T-cell (primary cell): ENCODE measurements around the gene NAA60. TPM values are rescaled to one million over a fixed set of nuclear protein-coding genes. Genes with fewer than 3 reads are reported as not detected.

Source experiments
- ATAC-seq, 4 experiments: fragments of 200-7000 bp in 3 of 4; fragments of 150-1000 bp in 1 of 4; cut with Tn5 transposase; replicated peaks in 1 of 4; 1 replicate in 3 of 4; 2 replicates in 1 of 4; pipeline ENCODE4 v1.10.0; 2021; ENCODE audit warnings: moderate library complexity in 3 of 4, mild to moderate bottlenecking in 2 of 4, moderate number of reproducible peaks in 1 of 4
- CTCF ChIA-PET, 2 donors: fragments of 300-600 bp; sonication (Branson Sonifier 250); formaldehyde crosslinking; loops; one replicate each; lab custom pipeline; 2022; ENCODE audit warnings: antibody characterized with exemption in 2 of 2; lab: Charles Lee
- POLR2A ChIA-PET, 2 donors: fragments of 300-600 bp; sonication (Branson Sonifier 250); formaldehyde crosslinking; loops; one replicate each; lab custom pipeline; 2022; ENCODE audit warnings: antibody characterized with exemption in 2 of 2; lab: Charles Lee
- DNase-seq, 35 experiments: peaks; one replicate each; pipeline versions ENCODE4 v3.0.0 to v3.0.0-alpha.2; 2013 to 2023
- H3K27ac ChIP-seq: one replicate; pipeline ENCODE4 v1.5.1; 2013; ENCODE audit warnings: low read length
- H3K27me3 ChIP-seq, 2 experiments: replicated peaks in 1 of 2; 1 replicate in 1 of 2; 2 replicates in 1 of 2; pipeline versions ENCODE4 v1.6.1 to v1.7.0; 2013; ENCODE audit warnings: low read length in 1 of 2, mixed read lengths in 1 of 2; ENCODE audit not compliant: control insufficient read depth in 2 of 2, insufficient read depth in 2 of 2; ENCODE audit errors: extremely low read depth in 1 of 2
- H3K36me3 ChIP-seq, 2 donors: 1 replicate in 1 of 2; 2 replicates in 1 of 2; pipeline versions ENCODE4 v1.6.1 to v1.7.0; 2013; ENCODE audit warnings: low read length in 1 of 2; ENCODE audit not compliant: control insufficient read depth in 2 of 2, insufficient read depth in 1 of 2; ENCODE audit errors: extremely low read depth in 1 of 2
- H3K4me1 ChIP-seq, 2 experiments: 1 replicate in 1 of 2; 2 replicates in 1 of 2; pipeline versions ENCODE4 v1.6.1 to v1.7.0; 2013; ENCODE audit warnings: low read length in 2 of 2, mixed read lengths in 1 of 2; ENCODE audit not compliant: insufficient read depth in 2 of 2, control insufficient read depth in 1 of 2; ENCODE audit errors: extremely low read depth in 1 of 2
- H3K4me3 ChIP-seq, 2 donors: 1 replicate in 1 of 2; 2 replicates in 1 of 2; pipeline versions ENCODE4 v1.5.1 to v1.7.0; 2013; ENCODE audit warnings: mild to moderate bottlenecking in 2 of 2, low read length in 1 of 2, moderate library complexity in 1 of 2; ENCODE audit not compliant: control insufficient read depth in 1 of 2; ENCODE audit errors: extremely low read depth in 1 of 2
- H3K9me3 ChIP-seq: 2 replicates; pipeline ENCODE4 v1.7.0; 2013
- H3K27ac Mint-ChIP-seq, 2 donors: one replicate each; pipeline ENCODE4 v1.8.0; 2020 to 2021; ENCODE audit warnings: mild to moderate bottlenecking in 2 of 2, mixed read lengths in 2 of 2
- H3K27me3 Mint-ChIP-seq, 2 donors: one replicate each; pipeline ENCODE4 v1.8.0; 2021 to 2022; ENCODE audit warnings: mixed read lengths in 2 of 2
- H3K36me3 Mint-ChIP-seq: one replicate; pipeline ENCODE4 v1.8.0; 2021; ENCODE audit warnings: mixed read lengths
- H3K4me1 Mint-ChIP-seq, 3 donors: one replicate each; pipeline ENCODE4 v1.8.0; 2020 to 2022; ENCODE audit warnings: mixed read lengths in 3 of 3, mild to moderate bottlenecking in 1 of 3
- H3K4me3 Mint-ChIP-seq, 3 donors: one replicate each; pipeline ENCODE4 v1.8.0; 2020 to 2022; ENCODE audit warnings: mild to moderate bottlenecking in 3 of 3, mixed read lengths in 3 of 3, moderate library complexity in 3 of 3
- H3K9me3 Mint-ChIP-seq, 3 donors: one replicate each; pipeline ENCODE4 v1.8.0; 2020 to 2022; ENCODE audit warnings: mixed read lengths in 3 of 3
- WGBS: methylation state at CpG from one replicate; pipeline ENCODE4 v1.1.5; 2013; ENCODE audit warnings: missing lambda C conversion rate; ENCODE audit not compliant: insufficient coverage; 5-methylcytosine and 5-hydroxymethylcytosine counted together
- total RNA-seq, 35 experiments: library from RNA in 6 of 35; stranded (reverse) in 6 of 35; fragments of 120-200 nt in 1 of 35; gene quantifications; one replicate each; pipeline versions ENCODE4 v1.2.1 to v1.2.4 and lab custom pipeline; 2013 to 2026

NAA60 gene
- total RNA-seq, 5 donors from 2014 or later (not counting 1 experiment from before 2014, with no cell fraction given) = 40.9 to 67.6 (median 55.6) TPM

GRCh38 chr16:3408561-3409197 lies 34.8 kb upstream of the NAA60 start:
- H3K27me3 Mint-ChIP-seq = no peaks in the 10 kb centered on the region
- WGBS = 98% methylated on average over 6 of the region's 12 CpGs
- peak overlapping the region in 1 of 2 donors; percentile 1 for H3K4me3 ChIP-seq
- peaks cover 18% of the 10 kb centered on the region for H3K9me3 ChIP-seq
- peaks cover 73% of the 10 kb centered on the region for H3K36me3 Mint-ChIP-seq
- no peak for DNase-seq
- no peak overlapping the region for H3K27ac ChIP-seq
- H3K9me3 Mint-ChIP-seq = peaks cover 5 to 45% (median 34%) of the 10 kb centered on the region in 3 donors
- peaks cover 0 to 8% (median 5%) of the 10 kb centered on the region in 3 donors for H3K4me1 Mint-ChIP-seq
- ChIA-PET POLR2A (no interaction called here), CTCF (interaction anchor here in 1 of 2 donors (0.6 kb wide), 1 partner anchor 900 kb away, joined by 5 read pairs; no protein-coding TSS in a partner anchor)
- peaks cover 0 to 3% of the 10 kb centered on the region in 2 experiments for H3K4me1 ChIP-seq
- no peak for ATAC-seq
- H3K27ac Mint-ChIP-seq = no peak overlapping the region
- peaks cover 0 to 1% of the 10 kb centered on the region in 2 experiments for H3K27me3 ChIP-seq
- peaks cover 20 to 51% of the 10 kb centered on the region in 2 donors for H3K36me3 ChIP-seq
- H3K4me3 Mint-ChIP-seq = no peak overlapping the region

DNA sequence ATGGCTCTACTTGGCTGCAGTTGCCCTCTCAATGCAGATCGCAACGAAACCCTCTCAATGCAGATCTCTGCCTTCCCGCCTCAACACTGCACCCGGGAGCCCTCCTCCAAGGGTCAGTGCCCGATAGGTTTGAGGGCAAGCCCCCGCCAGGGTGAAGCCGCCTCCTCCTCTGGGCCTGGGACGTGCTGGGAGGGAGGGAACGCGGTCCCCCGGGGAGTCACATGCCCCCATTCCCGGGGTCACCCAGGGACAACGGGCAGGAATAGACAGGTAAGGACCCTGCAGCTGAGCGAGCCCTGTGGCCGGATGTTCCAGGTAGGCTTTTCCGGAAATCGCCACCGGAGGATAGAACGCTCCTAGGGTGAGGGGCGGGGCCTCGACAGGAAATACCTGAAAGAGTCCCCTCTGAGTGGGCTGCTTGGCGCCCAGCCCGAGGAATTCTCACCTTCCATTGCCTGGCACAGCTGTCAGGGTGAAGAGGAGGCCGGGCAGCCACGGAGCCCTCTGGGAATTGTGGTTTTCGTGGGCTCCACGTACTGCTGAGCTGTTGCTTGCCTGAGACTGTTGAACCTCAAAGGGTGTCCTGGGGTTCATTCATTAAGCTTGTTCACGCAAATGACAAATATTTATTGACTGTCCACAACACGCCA lies 29.6 kb upstream of the NAA60 start:
- 47% methylated on average over 21 of the region's 29 CpGs for WGBS
- Mint-ChIP-seq H3K27ac (no peak overlapping the region), H3K36me3 (peaks cover 26% of the 10 kb centered on the region), H3K27me3 (no peaks in the 10 kb centered on the region), H3K4me3 (no peak overlapping the region), H3K4me1 (no peaks in the 10 kb centered on the region), H3K9me3 (peaks cover 8 to 40% (median 30%) of the 10 kb centered on the region in 3 donors)
- ChIA-PET CTCF (no interaction called here), POLR2A (interaction anchor here in 1 of 2 donors (0.7 kb wide), 1 partner anchor 161 kb away, joined by 3 read pairs; no protein-coding TSS in a partner anchor)
- Histone ChIP-seq H3K9me3 (peaks cover 5% of the 10 kb centered on the region), H3K36me3 (peaks cover 2 to 5% of the 10 kb centered on the region in 2 donors), H3K4me3 (no peak overlapping the region), H3K27ac (no peak overlapping the region), H3K27me3 (peaks cover 0 to 7% of the 10 kb centered on the region in 2 experiments), H3K4me1 (no peaks in the 10 kb centered on the region)
- no peak for ATAC-seq
- DNase-seq = no peak

DNA sequence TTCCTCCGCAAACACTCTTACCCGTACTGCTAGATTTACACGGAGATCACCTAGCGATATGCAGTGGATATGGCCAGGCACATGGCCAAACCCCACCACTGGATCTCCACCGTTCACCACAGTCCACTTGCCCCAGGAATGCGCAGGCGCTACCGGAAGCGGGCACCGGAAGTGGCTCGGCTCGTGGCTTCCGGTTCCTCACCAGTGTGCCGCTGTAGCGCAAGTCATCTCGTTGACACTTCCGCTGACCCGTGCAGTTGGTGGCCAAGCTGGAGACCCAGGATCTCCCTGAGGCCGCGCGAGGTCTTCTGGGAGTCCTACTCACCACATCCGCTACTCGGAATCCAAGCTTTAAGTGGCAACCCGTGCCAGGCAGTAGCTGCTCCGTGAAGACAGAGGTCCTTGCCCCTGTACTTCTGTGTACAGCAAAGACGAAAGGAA lies 11.7 kb upstream of the NAA60 start:
- Mint-ChIP-seq H3K4me1 (peaks cover 12 to 21% (median 16%) of the 10 kb centered on the region in 3 donors), H3K27me3 (peaks cover 0 to 1% of the 10 kb centered on the region in 2 donors), H3K4me3 (peak overlapping the region; percentile 59 to 65 (median 59)), H3K36me3 (peaks cover 35% of the 10 kb centered on the region), H3K27ac (peak overlapping the region in 1 of 2 donors; percentile 61), H3K9me3 (peaks cover 0 to 10% (median 6%) of the 10 kb centered on the region in 3 donors)
- Histone ChIP-seq H3K4me3 (peak overlapping the region in 1 of 2 donors; percentile 6), H3K27me3 (peaks cover 0 to 3% of the 10 kb centered on the region in 2 experiments), H3K36me3 (peaks cover 0 to 5% of the 10 kb centered on the region in 2 donors), H3K27ac (no peak overlapping the region), H3K4me1 (peaks cover 0 to 6% of the 10 kb centered on the region in 2 experiments), H3K9me3 (no peaks in the 10 kb centered on the region)
- ATAC-seq (peak; percentile 69 to 86 (median 79)), DNase-seq (peak; percentile 12 to 62 (median 41))
- CTCF ChIA-PET = interaction anchor here in 1 of 2 donors (1.4 kb wide), 1 partner anchor 31 kb away, joined by 4 read pairs; the partner anchor contains the start of genes ZNF174 and ZSCAN32
- POLR2A ChIA-PET = no interaction called here
- 60% methylated on average over 25 of the region's 26 CpGs for WGBS

DNA sequence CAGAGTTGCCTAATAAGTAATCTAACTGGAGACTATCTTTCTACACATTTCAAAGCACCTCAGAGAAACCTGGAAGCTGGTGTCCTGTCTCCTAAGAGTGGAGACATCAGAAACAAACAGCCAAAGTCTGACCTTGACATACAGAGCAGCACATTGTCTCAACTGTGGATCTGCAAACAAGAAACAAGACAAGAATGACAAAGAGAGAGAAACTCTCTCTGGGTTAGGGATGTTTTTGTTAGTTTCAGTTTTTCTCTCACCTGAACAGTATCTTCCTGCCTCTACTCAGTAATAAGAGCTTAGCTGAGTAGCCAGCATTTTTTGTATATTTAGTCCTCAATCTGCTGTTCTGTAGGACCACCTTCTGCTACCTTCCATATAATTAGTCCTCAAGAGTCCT lies 9.1 kb upstream of the NAA60 start:
- H3K4me3 Mint-ChIP-seq = no peak overlapping the region
- peaks cover 0 to 9% of the 10 kb centered on the region in 2 donors for H3K27me3 Mint-ChIP-seq
- Histone ChIP-seq H3K27me3 (peaks cover 0 to 4% of the 10 kb centered on the region in 2 experiments), H3K9me3 (no peaks in the 10 kb centered on the region), H3K27ac (no peak overlapping the region), H3K4me1 (peaks cover 0 to 6% of the 10 kb centered on the region in 2 experiments), H3K4me3 (no peak overlapping the region), H3K36me3 (peaks cover 0 to 13% of the 10 kb centered on the region in 2 donors)
- peaks cover 15 to 22% (median 16%) of the 10 kb centered on the region in 3 donors for H3K4me1 Mint-ChIP-seq
- no peak for ATAC-seq
- ChIA-PET POLR2A (no interaction called here), CTCF (no interaction called here)
- DNase-seq = no peak
- H3K9me3 Mint-ChIP-seq = peaks cover 1 to 12% (median 6%) of the 10 kb centered on the region in 3 donors
- peak overlapping the region in 1 of 2 donors; percentile 11 for H3K27ac Mint-ChIP-seq
- H3K36me3 Mint-ChIP-seq = peaks cover 48% of the 10 kb centered on the region

- peaks cover 0 to 21% of the 10 kb centered on the region in 2 donors for H3K36me3 ChIP-seq
- WGBS = no CpG with 5 or more reads among the region's 4 CpGs
- no peak overlapping the region for H3K27ac ChIP-seq
- peaks cover 0 to 7% of the 10 kb centered on the region in 2 experiments for H3K27me3 ChIP-seq
- DNase-seq (no peak), ATAC-seq (no peak)
- H3K4me3 Mint-ChIP-seq = no peak overlapping the region
- peaks cover 41% of the 10 kb centered on the region for H3K36me3 Mint-ChIP-seq
- H3K4me1 ChIP-seq = peaks cover 3 to 12% of the 10 kb centered on the region in 2 experiments
- ChIA-PET CTCF (no interaction called here), POLR2A (no interaction called here)
- no peak overlapping the region for H3K4me3 ChIP-seq
- peaks cover 2% of the 10 kb centered on the region for H3K9me3 ChIP-seq
- H3K27me3 Mint-ChIP-seq = peaks cover 0 to 16% of the 10 kb centered on the region in 2 donors
- H3K9me3 Mint-ChIP-seq = peaks cover 4 to 16% (median 8%) of the 10 kb centered on the region in 3 donors
- peaks cover 23 to 34% (median 23%) of the 10 kb centered on the region in 3 donors for H3K4me1 Mint-ChIP-seq
- H3K27ac Mint-ChIP-seq = no peak overlapping the region
These were observed 3.8 kb upstream of the NAA60 start for GRCh38 chr16:3439637-3440036.

- WGBS = 32% methylated on average over 3 of the region's 10 CpGs
- peak in 24 of 35 experiments; percentile 10 to 61 (median 28) for DNase-seq
- H3K27ac Mint-ChIP-seq = peak overlapping the region; percentile 94 to 95
These were observed 530 bp downstream of the NAA60 start for GRCh38 chr16:3444032-3444388.

More at GRCh38 chr16:3444032-3444388, 530 bp downstream of the NAA60 start:
- Histone ChIP-seq H3K4me3 (peak overlapping the region; percentile 54 to 75), H3K27me3 (peaks cover 0 to 4% of the 10 kb centered on the region in 2 experiments), H3K27ac (peak overlapping the region; percentile 76), H3K9me3 (peaks cover 2% of the 10 kb centered on the region), H3K4me1 (peaks cover 5 to 13% of the 10 kb centered on the region in 2 experiments), H3K36me3 (peaks cover 0 to 10% of the 10 kb centered on the region in 2 donors)
- ChIA-PET POLR2A (interaction anchor here (0.5 to 1.2 kb wide), 5 partner anchors 14 to 161 kb away, joined by 3 to 12 read pairs (median 3); partner anchors contain the start of gene ZNF263 (in 1 of the 2)), CTCF (interaction anchor here in 1 of 2 donors (0.9 to 1.6 kb wide), 4 partner anchors 13 to 177 kb away, joined by 3 to 6 read pairs (median 5); partner anchors contain the start of genes ZNF174 and ZSCAN32)
- peaks cover 4 to 16% (median 8%) of the 10 kb centered on the region in 3 donors for H3K9me3 Mint-ChIP-seq
- peaks cover 25% of the 10 kb centered on the region for H3K36me3 Mint-ChIP-seq
- H3K27me3 Mint-ChIP-seq = peaks cover 0 to 8% of the 10 kb centered on the region in 2 donors
- peak; percentile 30 to 50 (median 38) for ATAC-seq
- peak overlapping the region; percentile 92 to 97 (median 97) for H3K4me3 Mint-ChIP-seq
- peaks cover 25 to 43% (median 35%) of the 10 kb centered on the region in 3 donors for H3K4me1 Mint-ChIP-seq
